Measurements from ENCODE around the gene MAPT. TPM values are rescaled to one million over a fixed set of nuclear protein-coding genes. Genes with fewer than 3 reads are reported as not detected.

MAPT gene
- polyA plus RNA-seq, 3 donors: 0.04 TPM; not detected in 2

GRCh38 chr17:46045639-46046038 is 151.3 kb downstream of the MAPT start:
- peaks cover 81 to 93% of the 10 kb centered on the region in 2 donors for H3K36me3 Mint-ChIP-seq
- Histone ChIP-seq H3K27ac (ENCODE audit: low read depth in 1 of 2, low read length in 2 of 2) (peak overlapping the region in 1 of 2 donors; percentile 23), H4K20me1 (ENCODE audit: insufficient read depth, low read length) (peaks cover 42% of the 10 kb centered on the region), H3K9ac (ENCODE audit: insufficient read depth, low read length, poor library complexity, severe bottlenecking) (no peak overlapping the region), H3K4me3 (replicated peaks in 1 of 3; ENCODE audit: low read depth in 2 of 3, low read length in 3 of 3) (no peak overlapping the region), H3K4me2 (replicated peaks; ENCODE audit: extremely low read depth, low read length, poor library complexity, severe bottlenecking) (no peak overlapping the region), H2AFZ (ENCODE audit: insufficient read depth, low read depth, low read length, poor library complexity, severe bottlenecking) (no peak overlapping the region), H3K4me1 (ENCODE audit: control insufficient read depth in 1 of 2, insufficient read depth in 2 of 2, low read length in 2 of 2) (no peaks in the 10 kb centered on the region), H3K36me3 (replicated peaks in 1 of 2; ENCODE audit: control insufficient read depth in 1 of 2, insufficient read depth in 2 of 2, low read length in 2 of 2) (peaks cover 79 to 100% of the 10 kb centered on the region in 2 donors), H3K9me3 (replicated peaks in 1 of 2; ENCODE audit: control insufficient read depth in 1 of 2, insufficient read depth in 1 of 2, low read length in 2 of 2) (no peaks in the 10 kb centered on the region), H3K79me2 (ENCODE audit: insufficient read depth, low read length) (peaks cover 3% of the 10 kb centered on the region), H3K27me3 (ENCODE audit: control insufficient read depth in 2 of 2, insufficient read depth in 2 of 2, low read length in 2 of 2) (no peaks in the 10 kb centered on the region)
- H3K27ac Mint-ChIP-seq: peak overlapping the region in 4 of 7 donors; percentile 39 to 64 (median 52)
- no peak overlapping the region for H3K4me3 Mint-ChIP-seq
- peaks cover 4% of the 10 kb centered on the region for H3K4me1 Mint-ChIP-seq
- TF ChIP-seq CTCF (IDR thresholded peaks at IDR 0.05): no peak
- no peak for DNase-seq
- 82% methylated on average over 1 of the region's 3 CpGs for WGBS (ENCODE audit: insufficient coverage)
- intact Hi-C loops (cut with micrococcal nuclease): no loop called here
- H3K27me3 Mint-ChIP-seq (ENCODE audit: low read depth in 3 of 3): no peaks in the 10 kb centered on the region
- no peaks in the 10 kb centered on the region for H3K9me3 Mint-ChIP-seq

DNA sequence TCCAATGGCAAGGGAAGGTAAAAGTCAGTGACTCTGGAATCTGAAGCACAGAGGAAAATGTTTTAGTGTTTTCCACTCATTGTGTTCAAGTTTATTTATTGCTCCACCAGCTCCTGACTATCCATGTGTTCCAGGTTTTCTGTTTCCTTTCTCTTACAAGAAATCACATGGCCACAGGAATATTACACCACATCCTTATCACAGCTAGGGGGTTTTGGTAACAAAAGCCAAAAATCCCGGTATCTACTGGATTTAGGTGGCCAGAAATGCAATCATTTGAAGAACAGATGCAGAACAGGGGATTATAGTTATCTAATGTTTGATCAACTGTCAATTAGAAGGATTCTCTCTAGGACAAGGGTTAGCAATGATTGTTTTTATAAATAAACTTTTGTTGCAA is 152.6 kb downstream of the MAPT start:
- no peak overlapping the region for H3K4me3 Mint-ChIP-seq
- H3K9me3 Mint-ChIP-seq: no peaks in the 10 kb centered on the region
- Histone ChIP-seq H3K79me2 (ENCODE audit: insufficient read depth, low read length) (peaks cover 3% of the 10 kb centered on the region), H3K27ac (ENCODE audit: low read depth in 1 of 2, low read length in 2 of 2) (peak overlapping the region in 1 of 2 donors; percentile 27), H3K36me3 (replicated peaks in 1 of 2; ENCODE audit: control insufficient read depth in 1 of 2, insufficient read depth in 2 of 2, low read length in 2 of 2) (peaks cover 79 to 100% of the 10 kb centered on the region in 2 donors), H3K27me3 (ENCODE audit: control insufficient read depth in 2 of 2, insufficient read depth in 2 of 2, low read length in 2 of 2) (no peaks in the 10 kb centered on the region), H3K4me2 (replicated peaks; ENCODE audit: extremely low read depth, low read length, poor library complexity, severe bottlenecking) (no peak overlapping the region), H2AFZ (ENCODE audit: insufficient read depth, low read depth, low read length, poor library complexity, severe bottlenecking) (no peak overlapping the region), H3K9me3 (replicated peaks in 1 of 2; ENCODE audit: control insufficient read depth in 1 of 2, insufficient read depth in 1 of 2, low read length in 2 of 2) (no peaks in the 10 kb centered on the region), H3K4me1 (ENCODE audit: control insufficient read depth in 1 of 2, insufficient read depth in 2 of 2, low read length in 2 of 2) (no peaks in the 10 kb centered on the region), H3K4me3 (replicated peaks in 1 of 3; ENCODE audit: low read depth in 2 of 3, low read length in 3 of 3) (no peak overlapping the region), H4K20me1 (ENCODE audit: insufficient read depth, low read length) (peaks cover 55% of the 10 kb centered on the region), H3K9ac (ENCODE audit: insufficient read depth, low read length, poor library complexity, severe bottlenecking) (no peak overlapping the region)
- no peaks in the 10 kb centered on the region for H3K27me3 Mint-ChIP-seq (ENCODE audit: low read depth in 3 of 3)
- peaks cover 4% of the 10 kb centered on the region for H3K4me1 Mint-ChIP-seq
- peaks cover 82 to 94% of the 10 kb centered on the region in 2 donors for H3K36me3 Mint-ChIP-seq
- intact Hi-C loops (cut with micrococcal nuclease): no loop called here
- WGBS (ENCODE audit: insufficient coverage): no CpG with 5 or more reads among the region's 1 CpG
- no peak for DNase-seq
- no peak overlapping the region for H3K27ac Mint-ChIP-seq
- no peak for TF ChIP-seq CTCF (IDR thresholded peaks at IDR 0.05)
